Heart left ventricle (tissue), 16 donors: Measurements from ENCODE around the gene NAPB. TPM values are rescaled to one million over a fixed set of nuclear protein-coding genes. Genes with fewer than 3 reads are reported as not detected.
A peak's percentile ranks its signal among the peaks of the same experiment; 100 is the strongest.

Source experiments
- ATAC-seq, 4 donors: fragments of 200-7000 bp; cut with Tn5 transposase; one replicate each; pipeline ENCODE4 v1.9.1; 2020 to 2022; ENCODE audit warnings: moderate library complexity in 4 of 4, mild to moderate bottlenecking in 3 of 4, moderate number of reproducible peaks in 1 of 4
- DNase-seq, 5 donors: peaks; one replicate each; pipeline ENCODE4 v3.0.0-alpha.2; 2020
- H3K27ac ChIP-seq, 12 donors: fragments of 200-600 bp; sonication (generic) in 4 of 12; one replicate each; pipeline versions ENCODE4 v1.5.0 to v1.8.0; 2016 to 2022; ENCODE audit warnings: mild to moderate bottlenecking in 2 of 12
- H3K27me3 ChIP-seq, 9 donors: fragments of 200-600 bp; sonication (generic) in 2 of 9; one replicate each; pipeline versions ENCODE4 v1.5.1 to v1.8.0; 2016 to 2022; ENCODE audit warnings: mild to moderate bottlenecking in 3 of 9
- H3K36me3 ChIP-seq, 9 donors: fragments of 200-600 bp; sonication (generic) in 2 of 9; one replicate each; pipeline versions ENCODE4 v1.5.0 to v1.8.0; 2018 to 2022; ENCODE audit warnings: mild to moderate bottlenecking in 2 of 9
- H3K4me1 ChIP-seq, 12 donors: fragments of 200-600 bp; sonication (generic) in 4 of 12; one replicate each; pipeline versions ENCODE4 v1.5.0 to v1.8.0; 2016 to 2022; ENCODE audit warnings: mild to moderate bottlenecking in 3 of 12
- H3K4me3 ChIP-seq, 12 donors: fragments of 200-600 bp; sonication (generic) in 4 of 12; one replicate each; pipeline versions ENCODE4 v1.5.0 to v1.8.0; 2017 to 2022; ENCODE audit warnings: mild to moderate bottlenecking in 9 of 12, moderate library complexity in 4 of 12
- H3K9me3 ChIP-seq, 12 donors: fragments of 200-600 bp; sonication (generic) in 4 of 12; one replicate each; pipeline versions ENCODE4 v1.5.0 to v1.8.0; 2016 to 2022; ENCODE audit warnings: mild to moderate bottlenecking in 1 of 12
- CTCF ChIP-seq, 12 donors: fragments of 200-600 bp; sonication (generic) in 4 of 12; IDR thresholded peaks; one replicate each; pipeline versions ENCODE4 v1.5.0 to v1.8.0; 2018 to 2022; ENCODE audit warnings: antibody characterized with exemption in 12 of 12, mild to moderate bottlenecking in 5 of 12
- POLR2A ChIP-seq, 2 donors: fragments of 450-650 bp; IDR thresholded peaks; one replicate each; pipeline ENCODE4 v1.6.1; 2017; ENCODE audit warnings: antibody characterized with exemption in 2 of 2, mild to moderate bottlenecking in 2 of 2, moderate library complexity in 2 of 2
- WGBS, 4 donors: extraction: QIAGEN DNeasy Blood & Tissue Kit in 2 of 4; methylation state at CpG; one replicate each; pipeline versions ENCODE4 v1.1.5 to v1.1.7; 2013 to 2018; 5-methylcytosine and 5-hydroxymethylcytosine counted together
- intact Hi-C, 10 donors: fragments of 100-400 bp; cut with DNase I; formaldehyde crosslinking; loops; one replicate each; pipeline versions ENCODE4 v1.11.1 to v1.14.2; 2022
- polyA plus RNA-seq, 2 donors: library from polyadenylated mRNA; stranded (reverse); fragments of 200-250 nt; gene quantifications; one replicate each; pipeline ENCODE4 v1.2.3, GENCODE V29; 2013
- total RNA-seq, 9 donors: library from RNA; depleted of rRNA in 2 of 9; stranded (reverse); fragments of >200 nt in 2 of 9; fragmentation: NEBNext Ultra II Directional in 3 of 9; extraction: Animal tissue kit (Norgen Biotek cat#: 25700) in 3 of 9; gene quantifications; one replicate each; pipeline versions ENCODE4 v1.1.0 to v1.2.4, GENCODE V29; 2016 to 2023
- donor health status: ischemic (EF 13 %, LVEDD 7.1; RV severe dilation, severe dysfunction).
- donor health status: healthy with polysubstance abuse.
- donor health status: DM: no; HTN: yes; CAD: no.
- donor health status: DM: no; HTN: no; CAD: no.
- donor health status: ischemic (EF 25% LVEDD 6.9; RV normal size, moderate dysfunction).
- donor health status: ischemic (EF 25% LVEDD 5.7; RV mildly dilated, moderate dysfunction).
- donor health status: healthy.
- donor health status: DM: yes; HTN: yes; CAD: no.
- donor health status: ischemic (EF 35%, LVEDD 5.7; RV mildly dilated, moderate dysfunction).
- donor health status: nonischemic (EF 11% LVEDD 7.7; RV severe dilation, severe dysfunction).
- donor health status: DM: yes; HTN: yes; CAD: no.
- donor health status: PGD.
- donor health status: ischemic (EF 29% LVEDD 5.4; RV normal size, mild dysfunction).
- donor health status: nonischemic (EF 23%, LVEDD 6.1; RV moderate dilation, normal function).

Gene NAPB
- total and polyA plus RNA-seq, 11 donors: 2.8 to 8.4 (median 4.7) TPM

GRCh38 chr20:23375827-23376226, 45.5 kb downstream of the NAPB start:
- no peak for DNase-seq
- no peak for ATAC-seq
- no peaks in the 10 kb centered on the region for H3K27me3 ChIP-seq
- WGBS, 4 donors: 86 to 93% (median 89%) methylated on average over 5 of the region's 5 CpGs
- H3K27ac ChIP-seq: no peak overlapping the region
- TF ChIP-seq POLR2A (IDR thresholded peaks at IDR 0.05) (no peak), CTCF (IDR thresholded peaks at IDR 0.05) (no peak)
- intact Hi-C loops: no loop called here
- peaks cover 0 to 100% (median 90%) of the 10 kb centered on the region in 9 donors for H3K36me3 ChIP-seq
- no peaks in the 10 kb centered on the region for H3K9me3 ChIP-seq
- H3K4me1 ChIP-seq: peaks cover 0 to 4% (median 0%) of the 10 kb centered on the region in 12 donors
- H3K4me3 ChIP-seq: no peak overlapping the region

GRCh38 chr20:23374441-23374840, 46.8 kb downstream of the NAPB start:
- peak overlapping the region in 1 of 12 donors; percentile 4 for H3K27ac ChIP-seq
- DNase-seq (peak in 1 of 5 donors; percentile 29), ATAC-seq (peak in 3 of 4 donors; percentile 47 to 74 (median 49))
- H3K9me3 ChIP-seq: no peaks in the 10 kb centered on the region
- no peak overlapping the region for H3K4me3 ChIP-seq
- intact Hi-C loops: no loop called here
- peaks cover 0 to 4% (median 0%) of the 10 kb centered on the region in 12 donors for H3K4me1 ChIP-seq
- peaks cover 0 to 100% (median 91%) of the 10 kb centered on the region in 9 donors for H3K36me3 ChIP-seq
- 79 to 88% (median 85%) methylated on average over 5 of the region's 5 CpGs for WGBS, 4 donors
- no peaks in the 10 kb centered on the region for H3K27me3 ChIP-seq
- TF ChIP-seq POLR2A (IDR thresholded peaks at IDR 0.05) (no peak), CTCF (IDR thresholded peaks at IDR 0.05) (no peak)

GRCh38 chr20:23371496-23371895, 49.8 kb downstream of the NAPB start:
- Histone ChIP-seq H3K9me3 (no peaks in the 10 kb centered on the region), H3K27me3 (no peaks in the 10 kb centered on the region), H3K36me3 (peaks cover 0 to 99% (median 91%) of the 10 kb centered on the region in 9 donors), H3K4me1 (peaks cover 0 to 27% (median 15%) of the 10 kb centered on the region in 12 donors), H3K27ac (peak overlapping the region in 1 of 12 donors; percentile 51), H3K4me3 (no peak overlapping the region)
- 74 to 85% (median 82%) methylated on average over 4 of the region's 4 CpGs for WGBS, 4 donors
- TF ChIP-seq POLR2A (IDR thresholded peaks at IDR 0.05): no peak
- TF ChIP-seq CTCF (IDR thresholded peaks at IDR 0.05): no peak
- no peak for DNase-seq
- ATAC-seq: no peak
- intact Hi-C loops: no loop called here

- Histone ChIP-seq H3K4me3 (no peak overlapping the region), H3K9me3 (no peaks in the 10 kb centered on the region), H3K27ac (no peak overlapping the region), H3K4me1 (peaks cover 0 to 33% (median 21%) of the 10 kb centered on the region in 12 donors), H3K36me3 (peaks cover 0 to 99% (median 87%) of the 10 kb centered on the region in 9 donors), H3K27me3 (no peaks in the 10 kb centered on the region)
- 64 to 95% (median 85%) methylated on average over 3 of the region's 3 CpGs for WGBS, 4 donors
- ATAC-seq (no peak), DNase-seq (no peak)
- intact Hi-C loops: no loop called here
- no peak for TF ChIP-seq POLR2A (IDR thresholded peaks at IDR 0.05)
- TF ChIP-seq CTCF (IDR thresholded peaks at IDR 0.05): no peak
Observed at GRCh38 chr20:23370873-23371272, 50.4 kb downstream of the NAPB start.
